ENCODE data around the gene OAS3. TPM values are rescaled to one million over a fixed set of nuclear protein-coding genes. Genes with fewer than 3 reads are reported as not detected.
A peak's percentile ranks its signal among the peaks of the same experiment; 100 is the strongest.
"Not testable (repeated sequence)": the region's sequence is repeated elsewhere in the genome, so short reads cannot be mapped to it uniquely, and the experiment has no call there.

Gene OAS3
- total RNA-seq, 2 donors from 2014 or later: 8.1 to 19.4 TPM

DNA sequence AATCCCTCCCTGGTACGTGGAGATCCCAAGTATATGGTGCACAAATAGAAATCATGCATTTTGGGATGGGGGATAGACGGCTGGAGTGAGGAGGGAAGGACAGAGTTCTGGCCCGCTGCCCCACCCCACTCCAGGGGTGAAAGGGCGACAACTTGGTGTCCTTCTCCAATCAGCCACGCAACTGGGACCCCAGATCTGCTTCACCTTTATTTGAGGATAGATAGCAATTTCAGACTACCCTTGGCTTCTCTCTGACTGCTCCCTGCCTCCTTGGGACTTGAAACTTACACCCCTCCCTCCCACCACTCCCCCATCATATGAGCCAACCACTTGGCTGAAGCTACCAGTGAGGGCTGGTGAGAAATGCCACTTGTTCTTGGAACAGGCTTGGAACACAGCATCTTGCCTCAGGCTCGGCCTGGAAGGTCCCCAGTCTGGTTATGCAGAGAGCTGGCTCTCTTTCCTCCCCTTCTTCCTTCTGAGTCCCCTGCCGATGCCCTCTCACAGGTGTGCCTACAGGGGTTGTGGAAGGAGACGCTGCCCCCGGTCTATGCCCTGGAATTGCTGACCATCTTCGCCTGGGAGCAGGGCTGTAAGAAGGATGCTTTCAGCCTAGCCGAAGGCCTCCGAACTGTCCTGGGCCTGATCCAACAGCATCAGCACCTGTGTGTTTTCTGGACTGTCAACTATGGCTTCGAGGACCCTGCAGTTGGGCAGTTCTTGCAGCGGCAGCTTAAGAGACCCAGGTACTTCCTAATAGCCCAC is 8.1 kb downstream of the OAS3 start:
- no peak for ATAC-seq
- intact Hi-C loops (cut with DNase I): no loop called here
- no peak for DNase-seq

DNA sequence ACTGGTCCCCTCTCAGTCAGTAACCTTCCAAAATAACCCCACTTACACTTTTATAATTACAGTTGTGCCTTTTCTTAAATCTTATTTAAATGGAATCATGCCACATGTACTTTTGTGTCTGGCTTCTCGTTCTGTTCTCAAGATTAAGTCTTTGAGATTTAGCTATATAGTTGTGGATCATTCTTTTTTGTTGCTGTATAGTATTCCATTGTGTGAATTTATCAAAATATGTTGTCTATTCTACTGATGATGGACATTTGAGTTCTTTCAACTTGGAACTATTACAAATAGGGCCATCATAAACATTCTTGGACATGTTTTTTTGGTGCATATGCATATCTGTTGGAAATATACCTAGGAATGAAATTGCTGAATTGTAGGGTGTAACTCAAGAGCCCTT is 9.0 kb downstream of the OAS3 start:
- intact Hi-C loops (cut with DNase I): no loop called here
- DNase-seq (no peak), ATAC-seq (no peak)

DNA sequence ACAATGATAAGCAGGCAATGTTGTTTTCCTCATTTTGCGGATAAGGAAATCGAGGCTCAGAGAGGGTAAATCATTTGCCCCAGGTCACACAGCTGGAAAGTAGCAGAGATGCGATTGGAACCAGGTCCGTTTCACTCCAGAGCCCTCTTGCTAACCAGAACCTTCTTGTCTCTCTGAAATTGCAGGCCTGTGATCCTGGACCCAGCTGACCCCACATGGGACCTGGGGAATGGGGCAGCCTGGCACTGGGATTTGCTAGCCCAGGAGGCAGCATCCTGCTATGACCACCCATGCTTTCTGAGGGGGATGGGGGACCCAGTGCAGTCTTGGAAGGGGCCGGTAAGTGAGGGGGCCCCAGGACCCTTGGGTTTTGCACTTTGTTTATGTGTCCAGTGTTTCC is 9.5 kb downstream of the OAS3 start:
- intact Hi-C loops (cut with DNase I): no loop called here
- DNase-seq (no peak), ATAC-seq (no peak)

DNA sequence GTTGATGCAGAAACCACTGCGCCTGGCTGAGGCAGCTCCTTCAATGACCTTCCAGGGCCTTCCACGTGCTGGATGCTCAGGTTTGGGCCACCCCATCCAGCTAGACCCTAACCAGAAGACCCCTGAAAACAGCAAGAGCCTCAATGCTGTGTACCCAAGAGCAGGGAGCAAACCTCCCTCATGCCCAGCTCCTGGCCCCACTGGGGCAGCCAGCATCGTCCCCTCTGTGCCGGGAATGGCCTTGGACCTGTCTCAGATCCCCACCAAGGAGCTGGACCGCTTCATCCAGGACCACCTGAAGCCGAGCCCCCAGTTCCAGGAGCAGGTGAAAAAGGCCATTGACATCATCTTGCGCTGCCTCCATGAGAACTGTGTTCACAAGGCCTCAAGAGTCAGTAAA is 10.5 kb downstream of the OAS3 start:
- DNase-seq (no peak), ATAC-seq (no peak)
- intact Hi-C loops (cut with DNase I): no loop called here

DNA sequence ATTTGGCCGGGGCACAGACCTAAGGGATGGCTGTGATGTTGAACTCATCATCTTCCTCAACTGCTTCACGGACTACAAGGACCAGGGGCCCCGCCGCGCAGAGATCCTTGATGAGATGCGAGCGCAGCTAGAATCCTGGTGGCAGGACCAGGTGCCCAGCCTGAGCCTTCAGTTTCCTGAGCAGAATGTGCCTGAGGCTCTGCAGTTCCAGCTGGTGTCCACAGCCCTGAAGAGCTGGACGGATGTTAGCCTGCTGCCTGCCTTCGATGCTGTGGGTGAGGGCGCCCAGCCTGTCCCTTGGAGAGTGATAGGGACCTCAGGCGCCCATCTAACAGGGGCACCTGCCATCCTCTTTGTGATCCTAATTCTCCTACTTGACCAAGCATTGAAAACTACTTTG is 12.4 kb downstream of the OAS3 start:
- intact Hi-C loops (cut with DNase I): no loop called here
- ATAC-seq (no peak), DNase-seq (no peak)

DNA sequence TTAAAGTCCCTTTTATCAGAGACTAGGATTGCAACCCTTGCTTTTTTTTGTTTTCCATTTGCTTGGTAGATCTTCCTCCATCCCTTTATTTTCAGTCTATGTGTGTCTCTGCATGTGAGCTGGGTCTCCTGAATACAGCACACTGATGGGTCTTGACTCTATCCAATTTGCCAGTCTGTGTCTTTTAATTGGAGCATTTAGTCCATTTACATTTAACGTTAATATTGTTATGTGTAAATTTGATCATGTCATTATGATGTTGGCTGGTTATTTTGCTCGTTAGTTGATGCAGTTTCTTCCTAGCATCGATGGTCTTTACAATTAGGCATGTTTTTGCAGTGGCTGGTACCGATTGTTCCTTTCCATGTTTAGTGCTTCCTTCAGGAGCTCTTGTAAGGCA is 18.9 kb downstream of the OAS3 start:
- intact Hi-C loops (cut with DNase I); ATAC-seq; DNase-seq: not testable (repeated sequence)

DNA sequence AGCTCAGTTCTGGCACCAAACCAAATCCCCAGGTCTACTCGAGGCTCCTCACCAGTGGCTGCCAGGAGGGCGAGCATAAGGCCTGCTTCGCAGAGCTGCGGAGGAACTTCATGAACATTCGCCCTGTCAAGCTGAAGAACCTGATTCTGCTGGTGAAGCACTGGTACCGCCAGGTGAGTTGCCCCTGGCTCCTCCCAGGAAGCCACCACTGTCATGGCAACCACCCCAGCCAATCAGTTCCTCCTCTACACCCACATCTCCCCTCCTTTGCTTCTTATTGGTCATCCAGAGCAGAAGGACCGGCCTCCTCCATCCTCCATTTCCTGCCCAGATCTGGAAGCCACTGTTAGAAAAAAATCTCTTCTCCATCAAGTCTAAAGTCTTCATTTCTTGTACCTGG is 22.8 kb downstream of the OAS3 start:
- intact Hi-C loops (cut with DNase I): no loop called here
- no peak for ATAC-seq
- DNase-seq: no peak

DNA sequence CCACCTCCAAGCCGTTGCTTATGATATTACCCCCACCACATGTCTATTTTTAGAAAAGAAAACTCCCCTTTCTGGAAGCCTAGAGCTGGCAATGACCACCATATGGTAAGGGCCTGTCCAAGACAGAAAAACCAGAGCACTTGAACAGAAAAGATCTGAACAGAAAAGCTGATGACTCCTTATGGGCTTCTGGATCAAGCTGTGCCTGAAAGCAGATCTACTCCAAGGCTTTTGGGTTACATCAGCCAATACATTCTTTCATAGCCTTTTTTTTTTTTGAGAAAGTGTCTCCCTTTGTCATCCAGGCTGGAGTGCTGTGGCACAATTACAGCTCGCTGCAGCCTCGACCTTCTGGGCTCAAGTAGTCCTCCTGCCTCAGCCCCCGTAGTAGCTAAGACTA is 23.3 kb downstream of the OAS3 start:
- intact Hi-C loops (cut with DNase I): no loop called here
- no peak for DNase-seq
- ATAC-seq: no peak

DNA sequence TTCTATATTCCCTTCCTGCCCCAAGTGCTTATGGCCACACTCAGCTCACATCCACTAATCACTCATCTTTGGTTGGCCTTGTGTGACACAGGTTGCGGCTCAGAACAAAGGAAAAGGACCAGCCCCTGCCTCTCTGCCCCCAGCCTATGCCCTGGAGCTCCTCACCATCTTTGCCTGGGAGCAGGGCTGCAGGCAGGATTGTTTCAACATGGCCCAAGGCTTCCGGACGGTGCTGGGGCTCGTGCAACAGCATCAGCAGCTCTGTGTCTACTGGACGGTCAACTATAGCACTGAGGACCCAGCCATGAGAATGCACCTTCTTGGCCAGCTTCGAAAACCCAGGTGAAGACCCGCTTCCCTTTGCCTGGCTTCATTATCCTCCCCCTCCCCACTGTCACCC is 24.3 kb downstream of the OAS3 start:
- ATAC-seq (no peak), DNase-seq (no peak)
- intact Hi-C loops (cut with DNase I): no loop called here

DNA sequence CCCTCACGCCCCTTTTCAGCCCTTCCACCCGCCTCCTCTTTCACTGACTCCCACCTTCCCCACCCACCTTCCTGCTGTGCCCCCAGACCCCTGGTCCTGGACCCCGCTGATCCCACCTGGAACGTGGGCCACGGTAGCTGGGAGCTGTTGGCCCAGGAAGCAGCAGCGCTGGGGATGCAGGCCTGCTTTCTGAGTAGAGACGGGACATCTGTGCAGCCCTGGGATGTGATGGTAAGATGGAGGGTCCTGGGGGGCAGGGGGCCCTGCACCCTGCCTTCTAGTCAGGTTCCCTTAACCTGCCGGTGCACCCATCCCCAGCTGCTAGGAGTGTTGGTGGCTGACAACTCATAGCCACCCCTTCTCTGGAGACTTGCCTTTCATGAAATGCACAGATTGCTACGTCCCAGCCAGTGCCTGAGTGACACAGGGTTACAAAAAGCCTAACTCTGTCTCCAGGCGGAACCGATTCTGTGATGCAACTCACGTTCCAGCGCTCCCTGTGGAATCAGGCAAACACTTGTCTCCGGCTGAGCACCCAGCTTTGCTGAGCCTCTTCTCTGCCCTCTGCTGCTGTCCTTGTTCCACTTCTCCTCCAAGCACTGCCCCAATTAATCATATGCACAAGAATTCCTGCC is 25.1 kb downstream of the OAS3 start:
- DNase-seq (no peak), ATAC-seq (peak in 1 of 2 donors; percentile 34)
- intact Hi-C loops (cut with DNase I): no loop called here

DNA sequence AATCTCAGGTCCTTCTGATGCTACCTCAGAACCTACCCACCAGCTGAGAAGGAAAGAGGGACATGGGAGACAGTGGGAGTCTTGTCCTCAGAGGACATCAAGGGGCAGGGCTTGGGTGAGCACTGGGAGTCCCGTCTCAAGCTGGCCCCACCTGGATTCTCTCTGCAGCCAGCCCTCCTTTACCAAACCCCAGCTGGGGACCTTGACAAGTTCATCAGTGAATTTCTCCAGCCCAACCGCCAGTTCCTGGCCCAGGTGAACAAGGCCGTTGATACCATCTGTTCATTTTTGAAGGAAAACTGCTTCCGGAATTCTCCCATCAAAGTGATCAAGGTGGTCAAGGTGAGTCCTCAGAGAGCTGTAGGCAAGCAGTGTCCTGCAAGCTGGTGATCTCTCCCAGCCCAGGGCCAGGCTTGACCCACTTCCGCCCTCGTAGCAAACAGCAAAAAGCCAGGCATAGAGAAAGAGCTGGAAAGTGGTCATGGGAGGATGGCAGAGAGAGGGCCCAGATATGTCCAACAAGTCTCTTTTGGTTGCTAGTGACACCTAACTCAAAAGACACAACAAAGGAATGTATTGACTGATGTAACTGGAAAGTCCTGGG is 25.9 kb downstream of the OAS3 start:
- intact Hi-C loops (cut with DNase I): no loop called here
- ATAC-seq: no peak

DNA sequence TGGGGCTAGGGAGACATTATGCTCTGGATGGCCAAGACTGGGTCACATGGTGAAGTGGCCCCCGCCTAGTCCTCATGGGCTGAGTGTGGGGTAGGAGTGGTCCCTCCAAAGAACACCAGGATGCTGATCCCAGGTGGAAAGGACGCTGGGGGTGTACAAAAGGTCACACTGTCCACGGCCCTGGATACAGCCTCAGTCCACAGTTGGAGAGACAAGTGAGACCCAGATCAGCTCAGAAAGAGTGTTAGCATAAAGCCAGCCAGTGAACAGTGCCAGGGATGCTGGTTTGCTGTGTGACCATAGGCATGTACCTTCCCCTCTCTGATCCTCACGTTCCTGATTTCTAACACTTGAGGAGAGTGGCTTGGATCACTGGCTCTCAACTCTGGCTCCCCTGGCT is 26.6 kb downstream of the OAS3 start:
- intact Hi-C loops (cut with DNase I): no loop called here
- ATAC-seq (no peak), DNase-seq (no peak)

More for the DNA sequence above, 25.9 kb downstream of the OAS3 start:
- no peak for DNase-seq

DNA sequence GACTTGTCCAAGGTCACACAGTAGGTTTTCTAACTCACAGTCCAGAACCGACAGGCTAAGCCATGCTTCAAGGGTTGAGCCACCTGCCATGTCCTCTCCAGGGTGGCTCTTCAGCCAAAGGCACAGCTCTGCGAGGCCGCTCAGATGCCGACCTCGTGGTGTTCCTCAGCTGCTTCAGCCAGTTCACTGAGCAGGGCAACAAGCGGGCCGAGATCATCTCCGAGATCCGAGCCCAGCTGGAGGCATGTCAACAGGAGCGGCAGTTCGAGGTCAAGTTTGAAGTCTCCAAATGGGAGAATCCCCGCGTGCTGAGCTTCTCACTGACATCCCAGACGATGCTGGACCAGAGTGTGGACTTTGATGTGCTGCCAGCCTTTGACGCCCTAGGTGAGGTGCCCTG is 27.4 kb downstream of the OAS3 start:
- intact Hi-C loops (cut with DNase I): no loop called here
- DNase-seq (no peak), ATAC-seq (no peak)

DNA sequence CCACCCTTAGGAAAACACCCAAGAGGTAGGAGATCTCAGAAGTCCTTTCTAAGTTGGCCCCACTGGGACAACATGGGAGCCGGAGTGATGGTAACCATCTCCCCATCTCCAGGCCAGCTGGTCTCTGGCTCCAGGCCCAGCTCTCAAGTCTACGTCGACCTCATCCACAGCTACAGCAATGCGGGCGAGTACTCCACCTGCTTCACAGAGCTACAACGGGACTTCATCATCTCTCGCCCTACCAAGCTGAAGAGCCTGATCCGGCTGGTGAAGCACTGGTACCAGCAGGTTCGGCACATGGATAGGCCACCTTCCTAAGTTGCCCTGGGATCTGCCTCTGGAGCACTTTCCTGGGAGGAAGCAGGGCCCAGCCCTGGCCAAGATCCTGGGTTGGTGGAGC is 29.0 kb downstream of the OAS3 start:
- ATAC-seq (no peak), DNase-seq (no peak)
- intact Hi-C loops (cut with DNase I): no loop called here

DNA sequence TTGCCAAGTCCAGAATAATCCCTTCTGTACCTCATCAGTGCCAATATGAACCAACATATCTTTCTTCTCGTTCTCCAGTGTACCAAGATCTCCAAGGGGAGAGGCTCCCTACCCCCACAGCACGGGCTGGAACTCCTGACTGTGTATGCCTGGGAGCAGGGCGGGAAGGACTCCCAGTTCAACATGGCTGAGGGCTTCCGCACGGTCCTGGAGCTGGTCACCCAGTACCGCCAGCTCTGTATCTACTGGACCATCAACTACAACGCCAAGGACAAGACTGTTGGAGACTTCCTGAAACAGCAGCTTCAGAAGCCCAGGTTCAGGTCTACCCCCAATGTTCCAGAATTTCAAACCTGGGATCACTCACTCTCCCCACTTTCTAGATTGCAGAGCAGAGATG is 29.6 kb downstream of the OAS3 start:
- ATAC-seq: no peak

DNA sequence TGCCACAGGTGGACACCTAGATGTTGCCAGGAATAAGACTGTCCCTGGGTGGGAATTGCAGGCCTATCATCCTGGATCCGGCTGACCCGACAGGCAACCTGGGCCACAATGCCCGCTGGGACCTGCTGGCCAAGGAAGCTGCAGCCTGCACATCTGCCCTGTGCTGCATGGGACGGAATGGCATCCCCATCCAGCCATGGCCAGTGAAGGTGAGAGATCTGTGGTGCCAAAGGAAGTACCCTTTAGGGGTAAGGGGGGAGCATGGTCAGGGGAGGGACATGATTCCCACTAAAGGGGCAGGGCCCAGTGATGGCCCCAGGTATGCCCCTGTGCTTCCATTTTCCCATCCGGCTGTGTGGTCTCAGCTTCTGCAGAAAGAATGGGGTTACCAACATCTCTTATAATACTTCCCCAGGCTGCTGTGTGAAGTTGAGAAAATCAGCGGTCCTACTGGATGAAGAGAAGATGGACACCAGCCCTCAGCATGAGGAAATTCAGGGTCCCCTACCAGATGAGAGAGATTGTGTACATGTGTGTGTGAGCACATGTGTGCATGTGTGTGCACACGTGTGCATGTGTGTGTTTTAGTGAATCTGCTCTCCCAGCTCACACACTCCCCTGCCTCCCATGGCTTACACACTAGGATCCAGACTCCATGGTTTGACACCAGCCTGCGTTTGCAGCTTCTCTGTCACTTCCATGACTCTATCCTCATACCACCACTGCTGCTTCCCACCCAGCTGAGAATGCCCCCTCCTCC is 31.5 kb downstream of the OAS3 start:
- ATAC-seq (no peak), DNase-seq (no peak)
- intact Hi-C loops (cut with DNase I): no loop called here

More for the DNA sequence above, 29.6 kb downstream of the OAS3 start:
- intact Hi-C loops (cut with DNase I): no loop called here
- no peak for DNase-seq

DNA sequence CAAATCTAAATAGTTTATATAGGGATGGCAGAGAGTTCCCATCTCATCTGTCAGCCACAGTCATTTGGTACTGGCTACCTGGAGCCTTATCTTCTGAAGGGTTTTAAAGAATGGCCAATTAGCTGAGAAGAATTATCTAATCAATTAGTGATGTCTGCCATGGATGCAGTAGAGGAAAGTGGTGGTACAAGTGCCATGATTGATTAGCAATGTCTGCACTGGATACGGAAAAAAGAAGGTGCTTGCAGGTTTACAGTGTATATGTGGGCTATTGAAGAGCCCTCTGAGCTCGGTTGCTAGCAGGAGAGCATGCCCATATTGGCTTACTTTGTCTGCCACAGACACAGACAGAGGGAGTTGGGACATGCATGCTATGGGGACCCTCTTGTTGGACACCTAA is 32.1 kb downstream of the OAS3 start:
- no peak for DNase-seq
- no peak for ATAC-seq
- intact Hi-C loops (cut with DNase I): no loop called here

DNA sequence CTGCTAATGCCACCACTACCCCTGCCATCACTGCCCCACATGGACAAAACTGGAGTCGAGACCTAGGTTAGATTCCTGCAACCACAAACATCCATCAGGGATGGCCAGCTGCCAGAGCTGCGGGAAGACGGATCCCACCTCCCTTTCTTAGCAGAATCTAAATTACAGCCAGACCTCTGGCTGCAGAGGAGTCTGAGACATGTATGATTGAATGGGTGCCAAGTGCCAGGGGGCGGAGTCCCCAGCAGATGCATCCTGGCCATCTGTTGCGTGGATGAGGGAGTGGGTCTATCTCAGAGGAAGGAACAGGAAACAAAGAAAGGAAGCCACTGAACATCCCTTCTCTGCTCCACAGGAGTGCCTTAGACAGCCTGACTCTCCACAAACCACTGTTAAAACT is 33.0 kb downstream of the OAS3 start:
- intact Hi-C loops (cut with DNase I): no loop called here
- DNase-seq: peak; percentile 52
- ATAC-seq: peak; percentile 40 to 53

DNA sequence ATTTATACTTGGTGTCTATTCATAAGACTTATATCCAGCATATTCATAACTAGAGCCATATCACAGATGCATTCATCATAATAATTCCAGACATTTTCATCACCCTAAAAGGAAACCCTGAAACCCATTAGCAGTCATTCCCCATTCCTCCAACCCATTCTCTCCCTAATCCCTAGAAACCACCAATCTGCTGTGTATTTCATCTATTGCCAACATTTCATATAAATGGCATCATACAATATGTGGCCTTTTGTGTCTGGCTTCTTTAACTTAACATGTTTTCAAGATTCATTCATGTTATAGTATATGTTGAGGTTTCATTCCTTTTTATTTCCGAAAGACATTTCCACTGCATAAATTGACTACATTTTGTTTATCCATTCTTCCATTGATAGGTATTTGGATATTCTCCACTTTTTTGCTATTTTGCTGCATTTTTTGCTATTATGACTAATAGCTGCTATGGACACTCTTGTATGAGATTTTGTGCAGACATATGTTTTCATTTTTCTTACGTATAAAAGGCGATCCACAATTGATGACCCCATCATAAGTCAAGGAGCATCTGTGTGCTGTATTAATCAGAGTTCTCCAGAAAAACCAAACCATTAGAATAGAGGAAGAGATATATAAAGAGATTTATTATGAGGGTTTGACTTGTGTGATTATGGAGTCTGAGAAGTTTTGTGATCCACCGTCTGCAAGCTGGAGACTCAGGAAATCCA is 34.9 kb downstream of the OAS3 start:
- intact Hi-C loops (cut with DNase I): no loop called here
- no peak for ATAC-seq
- no peak for DNase-seq

Data from left cardiac atrium (tissue), 4 donors.